ENCODE measurements around the gene YEATS2.

DNA sequence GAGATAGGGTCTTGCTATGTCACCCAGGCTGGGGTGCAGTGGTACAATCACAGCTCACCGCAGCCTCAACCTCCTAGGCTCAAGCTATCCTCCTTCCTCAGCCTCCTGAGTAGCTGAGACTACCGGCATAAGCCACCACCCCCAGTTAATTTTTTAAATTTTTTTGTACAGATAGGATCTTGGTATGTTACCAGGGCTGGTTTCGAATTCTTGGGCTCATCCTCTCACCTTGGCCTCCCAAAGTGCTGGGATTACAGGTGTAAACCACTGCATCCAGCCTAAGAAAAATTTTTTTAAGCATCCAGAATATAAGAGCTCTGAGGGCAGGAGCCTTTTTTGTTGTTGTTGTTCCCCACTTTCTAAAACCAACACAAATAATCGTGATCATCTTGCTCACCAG is 142.2 kb downstream of the YEATS2 start:
- TF ChIP-seq, protein P1, sequence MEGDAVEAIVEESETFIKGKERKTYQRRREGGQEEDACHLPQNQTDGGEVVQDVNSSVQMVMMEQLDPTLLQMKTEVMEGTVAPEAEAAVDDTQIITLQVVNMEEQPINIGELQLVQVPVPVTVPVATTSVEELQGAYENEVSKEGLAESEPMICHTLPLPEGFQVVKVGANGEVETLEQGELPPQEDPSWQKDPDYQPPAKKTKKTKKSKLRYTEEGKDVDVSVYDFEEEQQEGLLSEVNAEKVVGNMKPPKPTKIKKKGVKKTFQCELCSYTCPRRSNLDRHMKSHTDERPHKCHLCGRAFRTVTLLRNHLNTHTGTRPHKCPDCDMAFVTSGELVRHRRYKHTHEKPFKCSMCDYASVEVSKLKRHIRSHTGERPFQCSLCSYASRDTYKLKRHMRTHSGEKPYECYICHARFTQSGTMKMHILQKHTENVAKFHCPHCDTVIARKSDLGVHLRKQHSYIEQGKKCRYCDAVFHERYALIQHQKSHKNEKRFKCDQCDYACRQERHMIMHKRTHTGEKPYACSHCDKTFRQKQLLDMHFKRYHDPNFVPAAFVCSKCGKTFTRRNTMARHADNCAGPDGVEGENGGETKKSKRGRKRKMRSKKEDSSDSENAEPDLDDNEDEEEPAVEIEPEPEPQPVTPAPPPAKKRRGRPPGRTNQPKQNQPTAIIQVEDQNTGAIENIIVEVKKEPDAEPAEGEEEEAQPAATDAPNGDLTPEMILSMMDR (conservative IDR thresholded peaks at IDR 0.05; ENCODE audit: low read length), result no peak
- no peak for TF ChIP-seq EZH2phosphoT487 (IDR thresholded peaks at IDR 0.05; ENCODE audit: borderline replicate concordance)

Data from Loucy (cell line).